Mucosa of rectum (tissue), 2 donors: ENCODE data around the gene TBX22.
"Not testable (repeated sequence)": the region's sequence is repeated elsewhere in the genome, so short reads cannot be mapped to it uniquely, and the experiment has no call there.

ENCODE experiments used
- H3K27ac ChIP-seq, 2 donors: one replicate each; pipeline ENCODE4 v1.7.0; 2013; ENCODE audit warnings: inconsistent platforms in 2 of 2, low read depth in 2 of 2, low read length in 2 of 2
- H3K27me3 ChIP-seq, 2 donors: one replicate each; pipeline ENCODE4 v1.7.0; 2013; ENCODE audit warnings: low read length in 2 of 2; ENCODE audit not compliant: control insufficient read depth in 2 of 2, insufficient read depth in 2 of 2
- H3K36me3 ChIP-seq, 2 donors: one replicate each; pipeline ENCODE4 v1.7.0; 2013; ENCODE audit warnings: low read length in 2 of 2; ENCODE audit not compliant: control insufficient read depth in 2 of 2, insufficient read depth in 2 of 2
- H3K4me1 ChIP-seq, 2 donors: one replicate each; pipeline ENCODE4 v1.7.0; 2013; ENCODE audit warnings: low read length in 2 of 2, mild to moderate bottlenecking in 1 of 2; ENCODE audit not compliant: control insufficient read depth in 2 of 2, insufficient read depth in 2 of 2
- H3K4me3 ChIP-seq, 2 donors: one replicate each; pipeline ENCODE4 v1.7.0; 2013; ENCODE audit warnings: low read length in 2 of 2
- H3K9ac ChIP-seq, 2 donors: one replicate each; pipeline ENCODE4 v1.7.0; 2013; ENCODE audit warnings: low read length in 2 of 2, low read depth in 1 of 2, mild to moderate bottlenecking in 1 of 2
- H3K9me3 ChIP-seq, 2 donors: one replicate each; pipeline ENCODE4 v1.7.0; 2013; ENCODE audit warnings: low read length in 2 of 2; ENCODE audit not compliant: control insufficient read depth in 2 of 2
- donor health status: healthy.
- donor health status: Normal muscosa, but diverticular disease.

The TBX22 gene, protein sequence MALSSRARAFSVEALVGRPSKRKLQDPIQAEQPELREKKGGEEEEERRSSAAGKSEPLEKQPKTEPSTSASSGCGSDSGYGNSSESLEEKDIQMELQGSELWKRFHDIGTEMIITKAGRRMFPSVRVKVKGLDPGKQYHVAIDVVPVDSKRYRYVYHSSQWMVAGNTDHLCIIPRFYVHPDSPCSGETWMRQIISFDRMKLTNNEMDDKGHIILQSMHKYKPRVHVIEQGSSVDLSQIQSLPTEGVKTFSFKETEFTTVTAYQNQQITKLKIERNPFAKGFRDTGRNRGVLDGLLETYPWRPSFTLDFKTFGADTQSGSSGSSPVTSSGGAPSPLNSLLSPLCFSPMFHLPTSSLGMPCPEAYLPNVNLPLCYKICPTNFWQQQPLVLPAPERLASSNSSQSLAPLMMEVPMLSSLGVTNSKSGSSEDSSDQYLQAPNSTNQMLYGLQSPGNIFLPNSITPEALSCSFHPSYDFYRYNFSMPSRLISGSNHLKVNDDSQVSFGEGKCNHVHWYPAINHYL

DNA sequence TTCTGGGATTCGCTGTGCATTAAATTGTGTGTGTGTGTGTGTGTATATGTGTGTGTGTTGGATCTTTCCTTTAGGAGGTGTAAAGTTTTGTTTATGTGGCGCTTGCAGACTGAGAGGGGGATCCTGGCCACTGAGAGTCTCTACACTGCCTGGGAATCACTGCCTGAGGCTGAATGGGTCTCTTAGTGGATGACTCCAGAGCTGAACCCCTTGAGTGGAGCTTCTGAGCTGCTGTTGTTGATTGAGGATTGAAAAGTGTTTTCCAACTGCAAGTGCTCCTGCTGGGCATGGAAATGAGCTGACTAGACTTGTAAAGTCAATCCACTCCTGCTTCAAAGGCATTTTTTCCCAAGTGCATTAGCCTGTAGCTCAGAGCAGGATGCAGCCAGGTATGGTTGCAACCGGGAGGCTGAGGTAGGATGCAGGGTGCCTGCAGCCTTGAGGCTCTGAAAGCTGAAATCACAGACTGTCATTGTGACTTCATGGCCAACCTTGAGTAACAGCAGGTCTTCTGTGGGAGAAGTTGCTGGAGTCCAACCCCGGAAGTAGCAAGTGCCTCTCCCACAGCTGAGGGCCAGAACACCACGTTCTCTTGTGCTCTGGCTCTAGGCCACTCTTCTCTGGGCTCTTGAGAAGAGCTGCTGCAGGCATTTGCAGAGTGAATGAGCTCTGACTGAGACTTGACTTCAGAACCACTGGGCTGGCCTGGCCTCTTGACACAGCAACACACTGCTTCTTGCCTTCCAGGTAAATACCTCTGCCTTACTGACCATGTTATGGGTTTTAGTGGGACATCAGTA is at the start of gene TBX22:
Gene TBX22 (plus strand): TSS at position 613 of the 800 bp plus-strand sequence. CDS start 7,517 bp downstream, outside the sequence.
- Histone ChIP-seq H3K9ac (no peak within 1 kb of the TSS), H3K27me3 (no peaks in the 10 kb centered on the region), H3K4me1 (no peaks in the 10 kb centered on the region), H3K9me3 (no peaks in the 10 kb centered on the region), H3K4me3 (no peak within 1 kb of the TSS), H3K36me3 (no peaks in the 10 kb centered on the region), H3K27ac (no peak within 1 kb of the TSS)

DNA sequence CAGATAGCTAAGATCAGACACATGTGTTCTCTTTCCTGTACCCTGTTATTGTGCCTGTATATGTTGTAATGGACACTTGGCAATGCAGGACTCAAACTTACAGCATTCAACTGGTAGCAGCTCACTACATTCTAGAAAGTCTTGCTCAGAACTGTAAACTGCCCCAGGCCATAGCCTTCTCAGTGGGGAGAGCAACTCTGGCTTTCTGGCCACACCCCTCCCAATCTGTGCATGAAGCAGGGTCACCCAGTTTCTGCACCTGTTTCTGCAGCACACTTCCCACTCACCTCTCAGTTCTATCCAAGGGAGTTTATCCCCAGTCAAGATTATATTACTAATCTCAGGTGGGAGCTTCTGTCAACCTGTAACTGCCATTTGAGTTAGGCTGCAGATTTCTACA is 38.9 kb upstream of the TBX22 start:
- H3K27ac ChIP-seq: no peak overlapping the region
- no peak overlapping the region for H3K4me3 ChIP-seq
- no peaks in the 10 kb centered on the region for H3K9me3 ChIP-seq
- no peaks in the 10 kb centered on the region for H3K36me3 ChIP-seq
- no peak overlapping the region for H3K9ac ChIP-seq
- H3K27me3 ChIP-seq: no peaks in the 10 kb centered on the region
- H3K4me1 ChIP-seq: no peaks in the 10 kb centered on the region

DNA sequence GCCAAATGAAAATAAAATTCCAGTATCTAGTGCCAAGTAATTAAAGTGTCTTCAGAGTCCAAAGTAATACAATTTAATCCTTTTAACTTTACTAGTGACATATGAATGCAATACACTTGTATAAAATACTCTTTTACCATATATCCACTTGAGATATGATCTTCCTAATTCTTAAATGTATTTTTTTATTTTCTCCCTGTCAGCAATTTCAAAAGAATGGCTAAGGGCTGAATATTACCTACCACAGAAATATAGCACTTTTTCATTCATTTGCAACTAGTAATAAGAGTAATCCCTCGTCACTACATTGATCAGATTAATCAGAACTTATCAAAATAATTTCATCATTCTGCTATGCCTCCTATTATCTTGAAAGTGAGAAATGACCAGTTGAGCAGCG is 10.1 kb upstream of the TBX22 start:
- Histone ChIP-seq H3K4me3 (no peak overlapping the region), H3K36me3 (no peaks in the 10 kb centered on the region), H3K27ac (no peak overlapping the region), H3K27me3 (no peaks in the 10 kb centered on the region), H3K9ac (no peak overlapping the region), H3K4me1 (no peaks in the 10 kb centered on the region), H3K9me3 (no peaks in the 10 kb centered on the region)

DNA sequence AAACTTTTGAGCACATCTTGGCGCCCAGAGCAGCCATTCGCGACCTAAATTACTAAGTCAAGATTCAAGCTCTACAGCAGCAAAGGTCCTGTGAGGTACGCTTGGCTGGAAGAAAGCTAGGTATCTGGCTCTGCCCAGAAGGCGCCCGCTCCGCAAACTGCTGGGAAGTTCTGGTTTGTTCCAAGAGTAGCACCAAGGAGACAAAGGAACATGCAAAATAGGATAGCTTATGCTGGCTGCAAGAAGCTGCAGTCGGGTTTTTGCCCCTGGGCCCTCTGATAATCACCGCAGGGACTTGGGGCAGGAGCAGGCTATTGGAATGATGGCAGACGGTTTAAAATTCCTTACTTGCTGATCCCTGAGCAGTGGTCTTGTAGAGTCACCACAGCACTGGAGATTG is 3.0 kb upstream of the TBX22 start:
- no peak overlapping the region for H3K9ac ChIP-seq
- H3K27ac ChIP-seq: no peak overlapping the region
- H3K4me3 ChIP-seq: no peak overlapping the region
- H3K4me1 ChIP-seq: no peaks in the 10 kb centered on the region
- H3K36me3 ChIP-seq: no peaks in the 10 kb centered on the region
- H3K9me3 ChIP-seq: no peaks in the 10 kb centered on the region
- H3K27me3 ChIP-seq: no peaks in the 10 kb centered on the region

DNA sequence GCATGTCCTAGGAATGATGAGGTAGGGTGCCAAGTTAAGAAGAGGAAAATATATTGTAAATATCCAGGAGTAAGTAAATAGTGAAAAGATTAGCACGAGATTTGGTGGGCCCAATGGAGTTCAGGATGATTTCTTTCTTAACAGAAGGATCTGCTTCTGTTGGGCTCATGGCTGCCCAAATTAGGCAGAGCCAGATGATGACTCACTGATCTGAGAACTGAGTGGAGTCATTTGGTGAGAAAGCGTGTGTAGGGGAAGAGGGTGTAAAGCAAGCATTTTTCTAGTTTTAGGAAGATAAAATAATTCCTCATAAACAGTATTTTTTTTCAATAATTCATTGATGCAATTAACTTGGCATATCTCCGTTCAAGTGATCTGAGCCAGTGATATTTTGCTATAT is 1.6 kb downstream of the TBX22 start:
- no peak overlapping the region for H3K4me3 ChIP-seq
- H3K9ac ChIP-seq: no peak overlapping the region
- no peaks in the 10 kb centered on the region for H3K4me1 ChIP-seq
- no peaks in the 10 kb centered on the region for H3K27me3 ChIP-seq
- no peaks in the 10 kb centered on the region for H3K36me3 ChIP-seq
- H3K27ac ChIP-seq: no peak overlapping the region
- H3K9me3 ChIP-seq: no peaks in the 10 kb centered on the region

DNA sequence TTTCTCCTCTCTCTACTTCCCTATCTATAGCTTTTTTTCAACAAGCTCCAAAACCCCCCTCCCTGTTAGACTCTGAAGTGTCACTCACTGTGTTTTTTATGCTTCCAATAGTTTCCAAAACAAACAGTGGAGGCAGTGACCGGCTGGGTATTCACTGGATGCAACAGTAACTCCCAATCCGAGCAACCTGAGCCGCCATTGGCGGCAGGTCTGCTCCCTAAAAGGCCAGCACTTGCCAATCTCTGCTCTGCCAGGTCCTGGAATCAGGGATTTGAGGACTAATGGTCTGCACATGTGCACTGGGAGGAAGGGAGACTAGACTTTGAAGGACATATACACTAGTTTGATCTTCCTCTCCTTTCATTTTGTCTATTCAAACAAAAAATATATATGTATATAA is 7.1 kb downstream of the TBX22 start:
- Histone ChIP-seq H3K27ac (no peak overlapping the region), H3K9me3 (no peaks in the 10 kb centered on the region), H3K4me3 (no peak overlapping the region), H3K9ac (no peak overlapping the region), H3K27me3 (no peaks in the 10 kb centered on the region), H3K4me1 (no peaks in the 10 kb centered on the region), H3K36me3 (no peaks in the 10 kb centered on the region)

DNA sequence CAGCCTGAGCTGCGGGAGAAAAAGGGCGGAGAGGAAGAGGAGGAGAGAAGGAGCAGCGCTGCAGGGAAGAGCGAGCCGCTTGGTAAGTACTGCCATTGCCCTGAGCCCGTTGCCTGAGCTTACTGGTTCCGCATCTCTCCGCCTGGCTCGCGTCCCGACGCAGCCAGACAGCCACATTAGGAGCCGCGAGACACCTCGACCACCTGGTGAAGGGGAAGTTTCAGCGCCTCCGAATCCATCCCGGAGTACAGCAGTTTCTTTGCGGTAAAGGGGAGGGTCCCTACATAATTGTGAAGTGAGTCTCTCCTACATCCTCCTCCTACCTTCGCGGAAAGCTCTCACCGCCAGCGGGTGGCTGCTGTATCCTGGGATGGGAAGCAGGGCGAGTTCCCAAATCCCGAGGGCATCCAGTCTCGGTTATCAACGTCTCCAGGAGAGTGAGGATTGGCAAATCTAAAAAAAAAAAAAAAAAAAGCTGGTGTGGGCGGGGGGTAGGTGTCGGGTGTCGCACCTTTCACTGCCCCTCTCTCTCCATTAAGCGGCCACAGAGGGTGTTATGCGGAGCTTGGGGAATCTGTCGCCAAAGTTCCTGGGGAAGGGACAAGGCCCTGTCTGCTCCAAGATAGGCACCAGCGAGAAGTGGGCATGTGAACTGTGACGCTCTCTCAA is 7.9 kb downstream of the TBX22 start:
- Histone ChIP-seq H3K4me3 (no peak overlapping the region), H3K4me1 (no peaks in the 10 kb centered on the region), H3K36me3 (no peaks in the 10 kb centered on the region), H3K27me3 (no peaks in the 10 kb centered on the region), H3K9me3 (no peaks in the 10 kb centered on the region), H3K9ac (no peak overlapping the region), H3K27ac (no peak overlapping the region)

DNA sequence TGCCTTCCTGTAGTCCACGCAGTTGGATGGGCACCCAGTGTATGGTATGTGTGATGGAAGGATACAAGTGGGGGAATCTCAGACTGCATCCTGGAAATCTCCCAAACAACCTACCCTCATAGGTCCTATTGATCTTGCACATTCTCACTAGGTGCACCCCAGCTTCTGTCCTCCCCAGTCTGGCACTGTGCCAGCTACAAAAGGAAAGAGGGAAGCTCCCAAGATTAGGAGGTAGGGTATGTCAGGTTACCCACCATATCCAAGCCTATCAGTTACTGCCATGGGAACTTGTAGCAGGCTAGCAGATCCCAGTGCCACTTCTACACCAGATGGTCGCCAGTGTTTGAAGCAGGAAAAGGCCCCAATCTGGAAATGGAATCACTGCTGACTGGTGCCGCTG is 11.6 kb downstream of the TBX22 start:
- Histone ChIP-seq H3K27me3 (no peaks in the 10 kb centered on the region), H3K27ac (no peak overlapping the region), H3K9me3 (no peaks in the 10 kb centered on the region), H3K9ac (no peak overlapping the region), H3K4me3 (no peak overlapping the region), H3K36me3 (no peaks in the 10 kb centered on the region), H3K4me1 (no peaks in the 10 kb centered on the region)

DNA sequence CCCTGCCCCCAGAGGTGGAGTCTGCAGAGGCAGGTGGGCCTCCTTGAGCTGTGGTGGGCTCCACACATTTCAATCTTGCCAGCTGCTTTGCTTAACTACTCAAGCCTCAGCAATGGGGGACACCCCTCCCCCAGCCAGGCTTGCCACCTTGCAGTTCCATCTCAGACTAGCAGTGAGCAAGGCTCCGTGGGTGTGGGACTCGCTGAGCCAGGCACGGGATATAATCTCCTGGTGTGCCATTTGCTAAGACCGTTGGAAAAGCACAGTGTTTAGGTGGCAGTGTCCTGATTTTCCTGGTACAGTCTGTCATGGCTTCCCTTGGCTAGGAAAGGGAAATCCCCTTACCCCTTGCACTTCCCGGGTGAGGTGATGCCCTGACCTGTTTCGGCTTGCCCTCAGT is 51.6 kb downstream of the TBX22 start:
- not testable (repeated sequence) for H3K4me1 ChIP-seq, H3K4me3 ChIP-seq, H3K27me3 ChIP-seq, H3K9ac ChIP-seq, H3K9me3 ChIP-seq, H3K36me3 ChIP-seq, H3K27ac ChIP-seq

DNA sequence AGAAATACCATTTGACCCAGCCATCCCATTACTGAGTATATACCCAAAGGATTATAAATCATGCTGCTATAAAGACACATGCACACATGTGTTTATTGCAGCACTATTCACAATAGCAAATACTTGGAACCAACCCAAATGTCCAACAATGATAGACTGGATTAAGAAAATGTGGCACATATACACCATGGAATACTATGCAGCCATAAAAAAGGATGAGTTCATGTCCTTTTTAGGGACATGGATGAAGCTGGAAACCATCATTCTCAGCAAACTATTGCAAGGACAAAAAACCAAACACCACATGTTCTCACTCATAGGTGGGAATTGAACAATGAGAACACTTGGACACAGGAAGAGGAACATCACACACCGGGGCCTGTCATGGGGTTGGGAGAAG is 61.1 kb downstream of the TBX22 start:
- H3K36me3 ChIP-seq, H3K27me3 ChIP-seq, H3K9me3 ChIP-seq, H3K27ac ChIP-seq, H3K4me1 ChIP-seq, H3K4me3 ChIP-seq, H3K9ac ChIP-seq: not testable (repeated sequence)
